GM21528 (cell line): ENCODE results near the gene LRP1-AS.

Source experiments
- ATAC-seq: cut with Tn5 transposase; IDR thresholded peaks from one replicate; pipeline ENCODE4 v1.9.1; 2021; ENCODE audit warnings: mild to moderate bottlenecking, moderate library complexity; ENCODE audit not compliant: unreplicated experiment, low FRiP score

Gene LRP1-AS

GRCh38 chr12:57181072-57181471, 33.7 kb upstream of the LRP1-AS start:
- ATAC-seq: no peak

DNA sequence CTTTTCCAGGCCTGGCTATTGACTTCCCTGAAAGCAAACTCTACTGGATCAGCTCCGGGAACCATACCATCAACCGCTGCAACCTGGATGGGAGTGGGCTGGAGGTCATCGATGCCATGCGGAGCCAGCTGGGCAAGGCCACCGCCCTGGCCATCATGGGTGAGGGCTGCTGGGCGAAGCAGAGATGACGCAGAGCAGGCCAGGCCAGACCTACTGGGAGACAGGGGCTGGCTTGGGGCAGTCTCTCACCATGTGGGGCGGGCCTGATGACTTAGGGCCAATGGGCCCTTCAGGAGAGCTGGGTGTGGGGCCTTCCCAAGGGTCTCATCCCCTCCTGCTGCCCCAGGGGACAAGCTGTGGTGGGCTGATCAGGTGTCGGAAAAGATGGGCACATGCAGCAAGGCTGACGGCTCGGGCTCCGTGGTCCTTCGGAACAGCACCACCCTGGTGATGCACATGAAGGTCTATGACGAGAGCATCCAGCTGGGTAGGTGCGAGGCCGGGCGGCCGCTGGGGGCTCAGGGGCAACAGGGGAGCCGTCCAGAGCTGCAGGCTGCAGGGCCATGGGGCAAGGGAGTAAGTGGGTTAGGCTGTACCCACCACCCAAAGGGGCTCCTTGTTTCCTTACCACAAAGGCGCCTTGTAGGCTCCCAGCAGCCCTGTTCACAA, 33.0 kb upstream of the LRP1-AS start:
- no peak for ATAC-seq

DNA sequence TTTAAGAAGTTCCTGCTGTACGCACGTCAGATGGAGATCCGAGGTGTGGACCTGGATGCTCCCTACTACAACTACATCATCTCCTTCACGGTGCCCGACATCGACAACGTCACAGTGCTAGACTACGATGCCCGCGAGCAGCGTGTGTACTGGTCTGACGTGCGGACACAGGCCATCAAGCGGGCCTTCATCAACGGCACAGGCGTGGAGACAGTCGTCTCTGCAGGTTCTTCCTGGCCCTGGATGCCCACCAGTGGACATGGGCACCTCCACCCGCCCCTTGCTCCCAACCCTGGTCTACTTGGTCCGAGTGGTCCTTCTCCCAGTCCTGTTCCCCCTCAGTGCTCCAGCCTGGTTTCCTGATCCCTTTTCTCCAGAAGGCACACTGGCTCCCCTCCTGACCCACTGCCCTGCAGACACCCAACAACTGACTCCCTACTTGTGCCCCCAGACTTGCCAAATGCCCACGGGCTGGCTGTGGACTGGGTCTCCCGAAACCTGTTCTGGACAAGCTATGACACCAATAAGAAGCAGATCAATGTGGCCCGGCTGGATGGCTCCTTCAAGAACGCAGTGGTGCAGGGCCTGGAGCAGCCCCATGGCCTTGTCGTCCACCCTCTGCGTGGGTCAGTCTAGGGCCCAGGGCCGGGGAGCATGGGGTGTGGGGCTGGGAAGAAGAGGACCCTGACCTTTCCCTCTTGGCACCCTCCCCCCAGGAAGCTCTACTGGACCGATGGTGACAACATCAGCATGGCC, 32.1 kb upstream of the LRP1-AS start:
- ATAC-seq: no peak

- no peak for ATAC-seq
Measured at GRCh38 chr12:57178213-57178612, 30.8 kb upstream of the LRP1-AS start.

DNA sequence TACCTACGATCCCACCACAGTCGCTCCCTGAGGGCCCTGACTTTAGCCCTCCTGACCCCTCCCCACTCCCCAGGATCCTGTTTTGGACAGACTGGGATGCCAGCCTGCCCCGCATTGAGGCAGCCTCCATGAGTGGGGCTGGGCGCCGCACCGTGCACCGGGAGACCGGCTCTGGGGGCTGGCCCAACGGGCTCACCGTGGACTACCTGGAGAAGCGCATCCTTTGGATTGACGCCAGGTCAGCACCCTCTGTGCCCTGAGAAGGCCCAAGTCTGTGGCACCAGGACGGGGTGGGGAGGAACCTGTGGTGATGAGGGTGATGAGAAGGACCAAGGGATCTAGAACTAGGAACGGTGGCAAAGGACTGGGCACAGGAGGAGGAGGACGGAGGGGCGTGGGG, 29.9 kb upstream of the LRP1-AS start:
- ATAC-seq: no peak

DNA sequence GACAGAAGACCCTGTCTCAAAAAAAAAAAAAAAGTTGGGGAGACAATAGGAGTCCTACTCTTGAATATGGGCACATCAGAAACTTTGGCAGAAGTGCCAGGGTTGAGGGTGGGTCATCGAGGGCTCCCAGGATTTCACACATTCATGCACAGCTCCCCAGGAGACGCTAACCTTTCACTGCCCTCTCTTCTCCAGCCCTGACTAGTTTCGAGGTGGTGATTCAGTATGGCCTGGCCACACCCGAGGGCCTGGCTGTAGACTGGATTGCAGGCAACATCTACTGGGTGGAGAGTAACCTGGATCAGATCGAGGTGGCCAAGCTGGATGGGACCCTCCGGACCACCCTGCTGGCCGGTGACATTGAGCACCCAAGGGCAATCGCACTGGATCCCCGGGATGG, 29.4 kb upstream of the LRP1-AS start:
- ATAC-seq: no peak

DNA sequence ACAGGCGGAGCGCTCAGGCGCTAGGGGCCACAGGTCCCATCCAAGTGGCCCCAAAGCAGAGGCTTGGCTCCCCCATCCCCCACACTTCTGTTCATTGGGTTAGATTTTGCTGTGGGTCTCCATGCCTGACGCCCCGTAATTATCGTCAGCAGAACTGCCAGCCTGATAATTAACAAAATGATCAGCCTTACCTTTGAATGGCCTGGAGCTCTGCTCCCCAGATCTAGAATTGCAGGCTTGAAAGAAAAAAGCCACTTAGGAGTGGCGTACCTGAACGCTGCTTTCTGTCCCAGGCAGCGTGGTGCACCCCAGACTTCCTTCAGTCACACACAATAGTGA, 28.7 kb upstream of the LRP1-AS start:
- no peak for ATAC-seq

DNA sequence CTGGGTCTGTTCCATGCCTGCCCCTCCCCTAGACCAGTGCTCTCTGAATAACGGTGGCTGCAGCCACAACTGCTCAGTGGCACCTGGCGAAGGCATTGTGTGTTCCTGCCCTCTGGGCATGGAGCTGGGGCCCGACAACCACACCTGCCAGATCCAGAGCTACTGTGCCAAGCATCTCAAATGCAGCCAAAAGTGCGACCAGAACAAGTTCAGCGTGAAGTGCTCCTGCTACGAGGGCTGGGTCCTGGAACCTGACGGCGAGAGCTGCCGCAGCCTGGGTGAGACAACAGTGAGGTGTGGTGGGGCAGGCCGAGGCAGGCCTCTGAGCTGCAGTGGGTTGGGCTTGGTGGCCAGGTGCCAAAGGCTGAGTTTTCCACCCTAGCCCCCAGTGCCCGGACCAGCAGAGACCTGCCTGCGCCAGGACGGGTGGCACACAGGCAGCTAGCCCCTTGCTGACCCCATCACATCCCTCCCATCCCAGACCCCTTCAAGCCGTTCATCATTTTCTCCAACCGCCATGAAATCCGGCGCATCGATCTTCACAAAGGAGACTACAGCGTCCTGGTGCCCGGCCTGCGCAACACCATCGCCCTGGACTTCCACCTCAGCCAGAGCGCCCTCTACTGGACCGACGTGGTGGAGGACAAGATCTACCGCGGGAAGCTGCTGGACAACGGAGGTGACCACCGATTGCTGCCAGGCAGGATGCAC, 28.2 kb upstream of the LRP1-AS start:
- no peak for ATAC-seq

GRCh38 chr12:57173683-57174082, 26.3 kb upstream of the LRP1-AS start:
- ATAC-seq: no peak

- ATAC-seq: no peak
Measured at GRCh38 chr12:57173089-57173488, 25.7 kb upstream of the LRP1-AS start.

DNA sequence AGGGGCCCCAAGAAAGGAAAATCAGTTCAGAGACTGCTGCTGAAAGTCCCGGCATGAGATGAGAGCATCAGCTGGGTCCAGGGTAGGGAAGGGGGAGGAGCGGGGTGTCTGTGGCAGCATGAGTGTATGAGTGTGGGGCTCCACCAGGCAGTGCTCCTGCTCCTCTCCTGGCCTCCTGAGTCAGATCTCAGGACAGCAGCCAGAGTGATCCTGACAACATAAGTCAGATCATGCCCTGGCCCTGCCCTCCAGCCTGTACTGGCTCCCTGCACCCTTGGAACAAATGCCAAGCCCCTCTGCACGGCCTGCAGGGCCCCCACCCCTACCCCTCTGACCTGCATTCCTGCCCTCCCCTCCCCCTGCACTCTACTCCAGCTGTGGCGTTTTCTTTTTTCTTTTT, 24.2 kb upstream of the LRP1-AS start:
- ATAC-seq: no peak

DNA sequence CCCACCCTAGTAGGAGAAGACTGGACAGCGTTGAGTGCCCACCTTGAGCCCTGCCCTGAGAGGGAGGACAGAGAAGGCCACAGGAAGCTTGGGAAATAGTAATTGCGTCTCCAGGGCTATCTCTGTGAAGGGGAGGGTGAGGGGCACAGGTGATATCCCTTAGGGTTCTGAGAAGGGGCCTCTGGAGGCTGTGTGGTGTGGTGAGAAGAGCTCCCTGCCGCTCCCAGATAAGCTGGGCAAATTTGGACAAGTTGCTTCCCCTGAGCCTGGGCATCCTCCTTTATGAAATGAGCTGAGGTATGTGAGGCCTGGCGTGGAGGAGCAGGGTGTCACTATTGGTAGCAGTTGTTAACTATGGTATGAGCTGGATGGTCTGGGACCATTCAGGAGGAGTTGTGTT, 23.5 kb upstream of the LRP1-AS start:
- ATAC-seq: no peak

GRCh38 chr12:57170408-57170807, 23.0 kb upstream of the LRP1-AS start:
- no peak for ATAC-seq

- ATAC-seq: no peak
Measured at GRCh38 chr12:57169969-57170368, 22.6 kb upstream of the LRP1-AS start.

- no peak for ATAC-seq
Measured at GRCh38 chr12:57169046-57169795, 21.8 kb upstream of the LRP1-AS start.

DNA sequence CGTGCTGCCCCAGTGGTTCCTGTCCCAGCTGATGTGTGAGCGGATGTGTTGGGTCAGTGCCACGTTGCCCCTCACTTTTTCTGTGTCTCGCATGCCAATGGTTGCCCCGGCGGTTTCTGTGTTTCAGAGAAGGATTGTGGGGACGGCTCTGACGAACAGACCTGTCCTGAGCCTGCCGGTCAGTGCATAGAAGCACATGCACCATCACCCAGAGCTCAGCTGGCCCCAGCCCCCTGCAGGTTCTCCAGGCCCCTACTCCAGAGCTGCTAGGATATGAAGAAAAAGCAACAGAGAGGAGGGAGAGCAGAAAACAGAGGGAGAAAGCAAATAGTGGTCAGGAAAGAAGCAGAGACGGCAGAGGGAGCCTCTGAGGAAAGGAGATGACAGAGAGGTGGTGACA, 20.6 kb upstream of the LRP1-AS start:
- no peak for ATAC-seq

GRCh38 chr12:57166971-57167371, 19.6 kb upstream of the LRP1-AS start:
- ATAC-seq: no peak

DNA sequence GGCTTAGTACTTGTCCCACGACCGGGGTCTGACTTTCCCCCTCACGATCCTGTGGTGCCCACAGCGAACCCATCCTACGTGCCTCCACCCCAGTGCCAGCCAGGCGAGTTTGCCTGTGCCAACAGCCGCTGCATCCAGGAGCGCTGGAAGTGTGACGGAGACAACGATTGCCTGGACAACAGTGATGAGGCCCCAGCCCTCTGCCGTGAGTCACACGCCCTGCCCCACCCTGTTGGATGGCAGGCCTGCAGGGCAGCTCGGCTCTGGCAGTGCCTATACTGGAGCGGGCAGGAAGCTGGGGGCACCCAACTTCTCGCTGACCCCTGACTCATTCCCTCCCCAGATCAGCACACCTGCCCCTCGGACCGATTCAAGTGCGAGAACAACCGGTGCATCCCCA, 18.3 kb upstream of the LRP1-AS start:
- no peak for ATAC-seq

DNA sequence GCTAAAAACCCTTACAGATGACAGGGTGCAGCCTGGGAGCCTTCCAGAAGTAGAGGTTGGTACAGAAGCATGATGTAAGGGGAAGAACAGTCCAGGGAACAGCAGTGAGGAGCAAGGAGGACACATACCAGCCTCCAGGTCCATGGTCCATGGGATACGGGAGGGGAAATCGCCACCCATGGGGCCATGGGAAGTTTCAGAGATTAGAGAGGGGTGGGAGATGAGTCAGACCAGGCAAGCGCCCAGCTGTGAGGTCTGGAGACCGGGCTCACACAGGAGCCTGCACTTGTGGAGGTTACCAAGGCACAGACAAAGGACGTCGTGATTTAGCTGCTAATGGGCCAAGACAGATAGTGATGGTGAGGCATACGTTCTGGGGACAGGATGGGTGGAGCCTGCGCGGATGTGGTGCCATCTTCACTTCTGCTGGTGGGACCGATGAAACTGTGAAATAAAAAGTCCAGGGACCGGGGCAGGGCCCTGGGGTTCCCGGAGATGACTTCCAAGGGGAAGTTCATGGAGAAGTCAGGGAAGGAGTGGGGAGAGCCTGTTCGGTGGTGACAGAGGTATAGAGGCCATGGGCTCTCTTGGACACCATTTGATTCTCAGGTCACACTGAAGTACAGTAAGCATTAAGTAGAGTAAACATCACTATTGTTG, 17.7 kb upstream of the LRP1-AS start:
- ATAC-seq: no peak

- no peak for ATAC-seq
Measured at GRCh38 chr12:57164454-57164853, 17.0 kb upstream of the LRP1-AS start.
